A549 (cell line): Measurements from ENCODE around the gene TMOD1. TPM values are rescaled to one million over a fixed set of nuclear protein-coding genes. Genes with fewer than 3 reads are reported as not detected.

ENCODE experiments used
- ATAC-seq, 2 experiments: fragments of 200-7000 bp in 1 of 2; fragments of >200 bp in 1 of 2; cut with Nextera tagmentation in 1 of 2; cut with Tn5 transposase in 1 of 2; 3 replicates each; pipeline versions ENCODE4 v1.8.0 to v1.9.1; 2018 to 2020; ENCODE audit warnings: mild to moderate bottlenecking in 1 of 2, moderate library complexity in 1 of 2
- CTCF ChIA-PET: fragments of 300-600 bp; sonication (Branson Sonifier 250); formaldehyde crosslinking; extraction: SDS; loops from one replicate; lab custom pipeline; 2021; ENCODE audit warnings: antibody characterized with exemption, inconsistent platforms; lab: Yijun Ruan, JAX
- POLR2A ChIA-PET: fragments of 350-600 bp; formaldehyde crosslinking; extraction: SDS; loops from one replicate; lab custom pipeline; 2021; ENCODE audit warnings: antibody characterized with exemption, inconsistent platforms; lab: Yijun Ruan, JAX
- DNase-seq, 2 experiments: peaks; one replicate each; pipeline versions ENCODE4 v3.0.0 to v3.0.0-alpha.2; 2011 to 2016; ENCODE audit warnings: low read depth in 1 of 2, low spot score in 1 of 2
- FAIRE-seq: peaks from 2 replicates; lab custom pipeline; 2011; peaks lifted over from hg19 to GRCh38; lab: Jason Lieb, UNC
- H3K27ac ChIP-seq, 2 experiments: fragments of >200 bp; sonication (Bioruptor Twin); formaldehyde crosslinking; 3 replicates each; pipeline ENCODE4 v1.5.1; 2016 to 2017
- H3K4me1 ChIP-seq: fragments of >200 bp; sonication (Bioruptor Twin); formaldehyde crosslinking; 3 replicates; pipeline ENCODE4 v1.6.1; 2016
- H3K4me2 ChIP-seq: fragments of >200 bp; sonication (Bioruptor Twin); formaldehyde crosslinking; 3 replicates; pipeline ENCODE4 v1.6.1; 2016
- H3K4me3 ChIP-seq: fragments of >200 bp; sonication (Bioruptor Twin); formaldehyde crosslinking; 3 replicates; pipeline ENCODE4 v1.5.1; 2016
- H3K9me3 ChIP-seq: fragments of >200 bp; sonication (Bioruptor Twin); formaldehyde crosslinking; 3 replicates; pipeline ENCODE4 v1.6.1; 2016
- BCL3 ChIP-seq: fragments of >200 bp; sonication (Bioruptor Twin); formaldehyde crosslinking; IDR thresholded peaks from 3 replicates; pipeline ENCODE4 v1.6.1; 2016
- CEBPB ChIP-seq, 2 experiments: fragments of >200 bp in 1 of 2; sonication (Bioruptor Twin) in 1 of 2; formaldehyde crosslinking in 1 of 2; IDR thresholded peaks; 2 replicates each; pipeline ENCODE4 v1.6.1; 2012 to 2016
- CHD4 ChIP-seq: fragments of 200-600 bp; sonication (generic); IDR thresholded peaks from 2 replicates; pipeline ENCODE4 v1.6.1; 2016; ENCODE audit warnings: antibody characterized with exemption, mild to moderate bottlenecking, borderline replicate concordance
- CTCF ChIP-seq: fragments of >200 bp; sonication (Bioruptor Twin); formaldehyde crosslinking; IDR thresholded peaks from 3 replicates; pipeline ENCODE4 v1.5.1; 2016
- EHMT2 ChIP-seq: fragments of 200-600 bp; sonication (generic); IDR thresholded peaks from 2 replicates; pipeline ENCODE4 v1.6.1; 2016; ENCODE audit warnings: antibody characterized with exemption, low read depth, mild to moderate bottlenecking, moderate library complexity
- ELK1 ChIP-seq: fragments of 150-350 bp; IDR thresholded peaks from 2 replicates; pipeline ENCODE4 v1.6.1; 2014; ENCODE audit warnings: low read depth, mild to moderate bottlenecking, low read length
- FOSB ChIP-seq: fragments of 250-450 bp; sonication (Bioruptor Pico); IDR thresholded peaks from 2 replicates; pipeline ENCODE4 v1.5.0; 2020; ENCODE audit warnings: mild to moderate bottlenecking, moderate library complexity
- HDAC2 ChIP-seq: fragments of 200-600 bp; sonication (generic); IDR thresholded peaks from 2 replicates; pipeline ENCODE4 v1.6.1; 2016
- KDM1A ChIP-seq: fragments of 200-600 bp; sonication (generic); IDR thresholded peaks from 2 replicates; pipeline ENCODE4 v1.6.1; 2016; ENCODE audit warnings: low read depth, mild to moderate bottlenecking
- KDM5A ChIP-seq: fragments of 200-600 bp; sonication (generic); IDR thresholded peaks from 2 replicates; pipeline ENCODE4 v1.6.1; 2016; ENCODE audit warnings: antibody characterized with exemption, mild to moderate bottlenecking
- MYC ChIP-seq: IDR thresholded peaks from 2 replicates; pipeline ENCODE4 v1.6.1; 2012; ENCODE audit warnings: mild to moderate bottlenecking, inconsistent platforms, low read length, improper control_type of control experiment, borderline replicate concordance
- NR3C1 ChIP-seq: fragments of >200 bp; sonication (Bioruptor Twin); formaldehyde crosslinking; IDR thresholded peaks from 3 replicates; pipeline ENCODE4 v1.6.1; 2017
- POLR2A ChIP-seq: IDR thresholded peaks from 2 replicates; pipeline ENCODE4 v1.6.1; 2012; ENCODE audit warnings: mild to moderate bottlenecking, low read length
- POLR2AphosphoS2 ChIP-seq: conservative IDR thresholded peaks from 2 replicates; pipeline ENCODE4 v1.6.1; 2012; ENCODE audit warnings: low read length, improper control_type of control experiment, inconsistent platforms
- RAD21 ChIP-seq, 2 experiments: fragments of >200 bp in 1 of 2; sonication (Bioruptor Twin) in 1 of 2; formaldehyde crosslinking in 1 of 2; IDR thresholded peaks in 1 of 2; conservative IDR thresholded peaks in 1 of 2; 2 replicates in 1 of 2; 3 replicates in 1 of 2; pipeline ENCODE4 v1.6.1; 2012 to 2018; ENCODE audit warnings: inconsistent platforms in 1 of 2
- RCOR1 ChIP-seq: fragments of 150-350 bp; IDR thresholded peaks from 2 replicates; pipeline ENCODE4 v1.6.1; 2014; ENCODE audit warnings: antibody characterized with exemption, low read length, low read depth
- SREBF2 ChIP-seq: fragments of 450-650 bp; IDR thresholded peaks from 2 replicates; pipeline ENCODE4 v1.6.1; 2014; ENCODE audit warnings: mild to moderate bottlenecking, moderate library complexity
- TFCP2L1 ChIP-seq: fragments of 250-450 bp; sonication (Bioruptor Pico); IDR thresholded peaks from 2 replicates; pipeline ENCODE4 v1.5.0; 2021; ENCODE audit warnings: mild to moderate bottlenecking
- TP53 ChIP-seq: fragments of 250-450 bp; sonication (Bioruptor Pico); IDR thresholded peaks from 2 replicates; pipeline ENCODE4 v1.5.0; 2021; ENCODE audit warnings: mild to moderate bottlenecking, moderate library complexity
- WGBS: methylation state at CpG from one replicate; pipeline ENCODE4 v1.1.6; 2017; ENCODE audit errors: missing lambda C conversion rate; 5-methylcytosine and 5-hydroxymethylcytosine counted together
- polyA plus RNA-seq, 4 experiments: library from polyadenylated mRNA; depleted of rRNA in 3 of 4; stranded (reverse); fragments of >200 nt; fragmentation: RNase III in 1 of 4; extraction: RNeasy Plus Mini Kit Qiagen cat#74134 plus additional on column Dnase treatment in 1 of 4; gene quantifications; 2 replicates in 3 of 4; 3 replicates in 1 of 4; pipeline ENCODE4 v1.2.3, GENCODE V29; 2011 to 2017

The TMOD1 gene
- polyA plus RNA-seq, 2 of the 4 experiments (the other 2 are of a cell fraction), result 0.28 to 0.80 TPM

- DNase-seq, result no peak
- H3K4me2 ChIP-seq, result no peak overlapping the region
- ATAC-seq, result no peak
- no peak for TF ChIP-seq NR3C1
- TF ChIP-seq ELK1, result no peak
- TF ChIP-seq POLR2AphosphoS2, result no peak
- TF ChIP-seq KDM1A, result no peak
- TF ChIP-seq RAD21 (conservative IDR thresholded peaks at IDR 0.05 in 1 of 2, IDR thresholded peaks at IDR 0.05 in 1 of 2), result no peak
- no peak for TF ChIP-seq TP53 (CRISPR knock-in tag)
- TF ChIP-seq RCOR1, result no peak
- no peak for TF ChIP-seq CEBPB (IDR thresholded peaks at IDR 0.05)
- no peak for TF ChIP-seq TFCP2L1
- TF ChIP-seq MYC, result no peak
- no peak for TF ChIP-seq EHMT2
- TF ChIP-seq CHD4, result no peak
- no peak for TF ChIP-seq BCL3
- ChIA-PET CTCF (interaction anchor here (1.3 to 1.4 kb wide), 2 partner anchors 44 to 98 kb away, joined by 3 to 6 read pairs; no protein-coding TSS in a partner anchor), POLR2A (no interaction called here)
- no peak overlapping the region for H3K4me3 ChIP-seq
- WGBS, result 80% methylated on average over 1 of the region's 1 CpG
- H3K4me1 ChIP-seq, result no peaks in the 10 kb centered on the region
- FAIRE-seq, result no peak
- no peaks in the 10 kb centered on the region for H3K9me3 ChIP-seq
- no peak overlapping the region for H3K27ac ChIP-seq
Observed at GRCh38 chr9:97571664-97572063, 70.2 kb downstream of the TMOD1 start.

GRCh38 chr9:97572196-97572891, 70.9 kb downstream of the TMOD1 start:
- no peak overlapping the region for H3K4me3 ChIP-seq
- no peaks in the 10 kb centered on the region for H3K4me1 ChIP-seq
- no peak for DNase-seq
- H3K4me2 ChIP-seq, result no peak overlapping the region
- H3K9me3 ChIP-seq, result no peaks in the 10 kb centered on the region
- FAIRE-seq, result no peak
- ChIA-PET POLR2A (no interaction called here), CTCF (interaction anchor here (1.2 to 3.5 kb wide), 5 partner anchors 26 to 99 kb away, joined by 3 to 15 read pairs (median 4); no protein-coding TSS in a partner anchor)
- H3K27ac ChIP-seq, result no peak overlapping the region
- TF ChIP-seq CTCF (no peak), POLR2A (no peak), CHD4 (no peak), HDAC2 (no peak), KDM5A (no peak), SREBF2 (no peak), FOSB (CRISPR knock-in tag) (no peak), ELK1 (no peak), MYC (no peak)
- 67% methylated on average over 8 of the region's 9 CpGs for WGBS
- no peak for ATAC-seq
